Breast epithelium (tissue), 3 donors: Measurements from ENCODE around the gene SIRT3.
"Not testable (repeated sequence)": the region's sequence is repeated elsewhere in the genome, so short reads cannot be mapped to it uniquely, and the experiment has no call there.

Experiments used
- POLR2A ChIP-seq: fragments of 450-650 bp; IDR thresholded peaks from one replicate; pipeline ENCODE4 v1.6.1; 2016; ENCODE audit warnings: antibody characterized with exemption, mild to moderate bottlenecking, moderate library complexity
- POLR2AphosphoS5 ChIP-seq, 3 donors: sonication (generic); formaldehyde crosslinking; IDR thresholded peaks; one replicate each; pipeline ENCODE4 v1.6.1; 2017; ENCODE audit warnings: antibody characterized with exemption in 3 of 3
- TF ChIP-seq, protein P1 (sequence below), 3 donors: fragments of 450-650 bp; IDR thresholded peaks; one replicate each; pipeline ENCODE4 v1.5.1; 2016 to 2017; ENCODE audit warnings: antibody characterized with exemption in 3 of 3, mild to moderate bottlenecking in 3 of 3, moderate library complexity in 3 of 3

DNA sequence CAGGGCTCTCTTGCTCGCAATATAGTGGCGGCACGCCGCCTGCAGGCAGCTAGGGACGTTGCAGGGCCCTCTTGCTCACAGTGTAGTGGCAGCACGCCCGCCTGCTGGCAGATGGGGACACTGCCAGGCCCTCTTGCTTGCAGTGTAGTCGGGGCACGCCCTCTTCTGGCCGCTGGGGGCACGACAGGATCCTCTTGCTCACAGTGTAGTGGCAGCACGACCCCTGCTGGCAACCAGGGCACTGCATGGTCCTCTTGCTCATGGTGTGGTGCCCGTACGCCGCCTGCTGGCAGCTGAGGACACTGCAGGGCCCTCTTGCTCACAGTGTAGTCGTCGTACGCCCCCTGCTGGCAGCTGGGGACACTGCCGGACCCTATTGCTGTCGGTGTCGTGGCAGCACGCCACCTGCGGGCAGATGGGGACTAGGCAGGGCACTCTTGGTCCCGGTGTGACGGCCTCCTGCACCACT is 46.3 kb downstream of the SIRT3 start:
- TF ChIP-seq, protein P1, sequence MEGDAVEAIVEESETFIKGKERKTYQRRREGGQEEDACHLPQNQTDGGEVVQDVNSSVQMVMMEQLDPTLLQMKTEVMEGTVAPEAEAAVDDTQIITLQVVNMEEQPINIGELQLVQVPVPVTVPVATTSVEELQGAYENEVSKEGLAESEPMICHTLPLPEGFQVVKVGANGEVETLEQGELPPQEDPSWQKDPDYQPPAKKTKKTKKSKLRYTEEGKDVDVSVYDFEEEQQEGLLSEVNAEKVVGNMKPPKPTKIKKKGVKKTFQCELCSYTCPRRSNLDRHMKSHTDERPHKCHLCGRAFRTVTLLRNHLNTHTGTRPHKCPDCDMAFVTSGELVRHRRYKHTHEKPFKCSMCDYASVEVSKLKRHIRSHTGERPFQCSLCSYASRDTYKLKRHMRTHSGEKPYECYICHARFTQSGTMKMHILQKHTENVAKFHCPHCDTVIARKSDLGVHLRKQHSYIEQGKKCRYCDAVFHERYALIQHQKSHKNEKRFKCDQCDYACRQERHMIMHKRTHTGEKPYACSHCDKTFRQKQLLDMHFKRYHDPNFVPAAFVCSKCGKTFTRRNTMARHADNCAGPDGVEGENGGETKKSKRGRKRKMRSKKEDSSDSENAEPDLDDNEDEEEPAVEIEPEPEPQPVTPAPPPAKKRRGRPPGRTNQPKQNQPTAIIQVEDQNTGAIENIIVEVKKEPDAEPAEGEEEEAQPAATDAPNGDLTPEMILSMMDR (IDR thresholded peaks at IDR 0.05) = not testable (repeated sequence)
- not testable (repeated sequence) for TF ChIP-seq POLR2A; POLR2AphosphoS5 (IDR thresholded peaks at IDR 0.05)
